ENCODE data around the gene SRGN.

The SRGN gene

DNA sequence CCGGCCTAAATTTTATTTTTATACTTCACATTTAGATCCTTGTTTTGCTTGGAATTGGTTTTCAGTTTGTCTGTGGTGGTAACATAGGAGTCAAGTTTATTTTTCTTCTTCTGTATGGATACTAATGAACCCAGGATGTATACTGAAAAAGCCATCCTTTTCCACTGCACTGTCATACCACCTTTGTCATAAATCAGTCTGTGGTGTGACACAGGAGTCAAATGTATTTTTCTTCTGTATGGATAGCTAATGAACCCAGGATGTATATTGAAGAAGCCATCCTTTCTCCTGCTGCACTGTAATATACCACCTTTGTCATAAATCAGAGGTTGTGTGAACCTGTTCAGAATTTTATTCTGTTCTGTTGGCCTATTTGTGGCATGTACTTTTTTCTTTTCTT, 57.4 kb downstream of the SRGN start:
- TF ChIP-seq, protein P1, sequence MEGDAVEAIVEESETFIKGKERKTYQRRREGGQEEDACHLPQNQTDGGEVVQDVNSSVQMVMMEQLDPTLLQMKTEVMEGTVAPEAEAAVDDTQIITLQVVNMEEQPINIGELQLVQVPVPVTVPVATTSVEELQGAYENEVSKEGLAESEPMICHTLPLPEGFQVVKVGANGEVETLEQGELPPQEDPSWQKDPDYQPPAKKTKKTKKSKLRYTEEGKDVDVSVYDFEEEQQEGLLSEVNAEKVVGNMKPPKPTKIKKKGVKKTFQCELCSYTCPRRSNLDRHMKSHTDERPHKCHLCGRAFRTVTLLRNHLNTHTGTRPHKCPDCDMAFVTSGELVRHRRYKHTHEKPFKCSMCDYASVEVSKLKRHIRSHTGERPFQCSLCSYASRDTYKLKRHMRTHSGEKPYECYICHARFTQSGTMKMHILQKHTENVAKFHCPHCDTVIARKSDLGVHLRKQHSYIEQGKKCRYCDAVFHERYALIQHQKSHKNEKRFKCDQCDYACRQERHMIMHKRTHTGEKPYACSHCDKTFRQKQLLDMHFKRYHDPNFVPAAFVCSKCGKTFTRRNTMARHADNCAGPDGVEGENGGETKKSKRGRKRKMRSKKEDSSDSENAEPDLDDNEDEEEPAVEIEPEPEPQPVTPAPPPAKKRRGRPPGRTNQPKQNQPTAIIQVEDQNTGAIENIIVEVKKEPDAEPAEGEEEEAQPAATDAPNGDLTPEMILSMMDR (IDR thresholded peaks at IDR 0.05; ENCODE audit: control insufficient read depth, insufficient read depth, low read depth, low read length, missing control alignments) = no peak
- no peak overlapping the region for H3K4me3 ChIP-seq (ENCODE audit: control insufficient read depth, low read depth, low read length)
- DNase-seq (ENCODE audit: low read depth) = no peak

DNA sequence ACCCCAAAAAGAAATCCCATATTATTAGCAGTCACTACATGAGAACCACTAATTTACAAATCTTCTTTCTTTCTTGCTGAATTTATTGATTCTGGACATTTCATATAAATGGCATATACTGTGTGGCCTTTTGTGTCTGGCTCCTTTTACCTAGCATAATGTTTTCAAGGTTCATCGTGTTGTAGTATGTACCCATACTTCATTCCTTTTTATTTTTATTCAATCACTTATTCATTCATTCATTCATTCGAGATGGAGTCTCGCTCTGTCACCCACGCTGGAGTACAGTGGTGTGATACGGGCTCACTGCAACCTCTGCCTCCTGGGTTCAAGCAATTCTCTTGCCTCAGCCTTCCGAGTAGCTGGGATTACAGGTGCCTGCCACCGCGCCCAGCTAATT, 58.0 kb downstream of the SRGN start:
- TF ChIP-seq, protein P1 (IDR thresholded peaks at IDR 0.05; ENCODE audit: control insufficient read depth, insufficient read depth, low read depth, low read length, missing control alignments) = no peak
- no peak overlapping the region for H3K4me3 ChIP-seq (ENCODE audit: control insufficient read depth, low read depth, low read length)
- no peak for DNase-seq (ENCODE audit: low read depth)

GRCh38 chr10:69146759-69147158, 58.9 kb downstream of the SRGN start:
- TF ChIP-seq, protein P1 (IDR thresholded peaks at IDR 0.05; ENCODE audit: control insufficient read depth, insufficient read depth, low read depth, low read length, missing control alignments) = no peak
- DNase-seq (ENCODE audit: low read depth) = no peak
- no peak overlapping the region for H3K4me3 ChIP-seq (ENCODE audit: control insufficient read depth, low read depth, low read length)

DNA sequence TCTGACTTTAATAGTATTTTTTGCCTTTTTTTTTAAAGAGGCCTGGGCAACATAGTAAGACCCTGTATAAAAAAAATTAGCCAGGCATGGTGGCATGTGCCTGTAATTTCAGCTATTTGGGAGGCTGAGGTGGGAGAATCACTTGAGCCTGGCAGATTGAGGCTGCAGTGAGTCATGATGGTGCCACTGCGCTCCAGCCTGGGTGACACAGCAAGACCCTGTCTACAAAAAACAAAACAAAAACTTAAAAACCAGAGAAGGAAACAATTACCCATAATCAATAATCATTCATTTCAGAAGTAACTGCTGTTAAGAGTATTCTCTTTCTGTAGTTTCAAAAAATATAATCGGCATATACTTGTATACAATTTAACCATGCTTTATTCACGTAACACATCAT, 64.1 kb downstream of the SRGN start:
- DNase-seq (ENCODE audit: low read depth) = no peak
- no peak overlapping the region for H3K4me3 ChIP-seq (ENCODE audit: control insufficient read depth, low read depth, low read length)
- TF ChIP-seq, protein P1 (IDR thresholded peaks at IDR 0.05; ENCODE audit: control insufficient read depth, insufficient read depth, low read depth, low read length, missing control alignments) = no peak

DNA sequence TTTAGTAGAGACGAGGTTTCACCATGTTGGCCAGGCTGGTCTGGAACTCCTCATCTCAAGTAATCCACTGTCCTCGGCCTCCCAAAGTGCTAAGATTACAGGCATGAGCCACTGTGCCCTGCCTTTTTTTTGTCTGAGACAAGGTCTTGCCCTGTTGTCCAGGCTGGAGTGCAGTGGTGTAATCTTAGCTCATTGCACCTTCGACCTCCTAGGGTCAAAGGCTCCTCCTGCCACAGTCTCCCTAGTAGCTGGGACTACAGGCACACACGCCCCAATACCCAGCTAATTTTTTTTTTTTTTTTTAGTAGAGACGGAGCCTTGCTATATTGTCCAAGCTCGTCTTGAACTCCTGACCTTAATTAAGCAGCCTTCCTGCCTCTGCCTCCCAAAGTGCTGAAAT, 65.3 kb downstream of the SRGN start:
- H3K4me3 ChIP-seq (ENCODE audit: control insufficient read depth, low read depth, low read length) = no peak overlapping the region
- TF ChIP-seq, protein P1 (IDR thresholded peaks at IDR 0.05; ENCODE audit: control insufficient read depth, insufficient read depth, low read depth, low read length, missing control alignments) = no peak
- DNase-seq (ENCODE audit: low read depth) = no peak

All from AG09309 (cell line).